ENCODE results near the gene UBL5. TPM values are rescaled to one million over a fixed set of nuclear protein-coding genes. Genes with fewer than 3 reads are reported as not detected.

The UBL5 gene
- total RNA-seq, 1 donor from 2014 or later, result 269 TPM

DNA sequence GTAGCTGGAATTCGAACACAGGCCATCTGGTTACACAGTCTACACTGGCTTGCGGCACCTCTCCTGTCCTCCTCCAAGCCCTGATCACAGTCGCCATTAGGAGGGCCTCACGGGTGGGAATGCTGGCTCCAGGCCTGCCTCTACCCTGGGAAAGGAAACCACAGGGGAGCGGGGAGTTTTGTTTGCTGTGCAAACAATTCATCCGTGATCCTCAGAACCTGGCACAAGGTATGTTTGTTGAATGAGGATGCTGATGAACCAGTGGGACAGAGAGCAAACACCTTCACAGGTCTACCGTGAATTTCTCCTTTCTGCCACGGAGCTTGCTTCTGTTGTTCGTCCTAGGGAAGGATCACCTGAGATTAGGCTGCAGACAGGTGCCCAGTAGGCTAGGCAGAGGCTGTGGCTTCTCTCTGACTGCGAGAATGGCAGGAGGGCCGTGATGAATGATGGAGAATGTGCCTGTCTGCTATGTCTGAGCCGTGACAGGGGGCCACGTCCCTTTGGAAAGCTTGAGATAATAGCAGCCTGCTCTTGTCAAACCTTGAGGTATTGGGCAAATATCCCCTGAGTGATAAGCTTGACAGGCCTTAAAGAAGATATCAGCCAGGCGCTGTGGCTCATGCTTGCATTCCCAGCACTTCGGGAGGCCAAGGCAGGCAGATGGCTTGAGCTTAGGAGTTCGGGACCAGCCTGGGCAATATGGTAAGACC is 44.1 kb downstream of the UBL5 start:
- no peak overlapping the region for H3K4me3 ChIP-seq
- no peaks in the 10 kb centered on the region for H3K9me3 ChIP-seq
- no peaks in the 10 kb centered on the region for H3K4me1 ChIP-seq
- H3K27ac ChIP-seq, result no peak overlapping the region
- TF ChIP-seq, protein P1, sequence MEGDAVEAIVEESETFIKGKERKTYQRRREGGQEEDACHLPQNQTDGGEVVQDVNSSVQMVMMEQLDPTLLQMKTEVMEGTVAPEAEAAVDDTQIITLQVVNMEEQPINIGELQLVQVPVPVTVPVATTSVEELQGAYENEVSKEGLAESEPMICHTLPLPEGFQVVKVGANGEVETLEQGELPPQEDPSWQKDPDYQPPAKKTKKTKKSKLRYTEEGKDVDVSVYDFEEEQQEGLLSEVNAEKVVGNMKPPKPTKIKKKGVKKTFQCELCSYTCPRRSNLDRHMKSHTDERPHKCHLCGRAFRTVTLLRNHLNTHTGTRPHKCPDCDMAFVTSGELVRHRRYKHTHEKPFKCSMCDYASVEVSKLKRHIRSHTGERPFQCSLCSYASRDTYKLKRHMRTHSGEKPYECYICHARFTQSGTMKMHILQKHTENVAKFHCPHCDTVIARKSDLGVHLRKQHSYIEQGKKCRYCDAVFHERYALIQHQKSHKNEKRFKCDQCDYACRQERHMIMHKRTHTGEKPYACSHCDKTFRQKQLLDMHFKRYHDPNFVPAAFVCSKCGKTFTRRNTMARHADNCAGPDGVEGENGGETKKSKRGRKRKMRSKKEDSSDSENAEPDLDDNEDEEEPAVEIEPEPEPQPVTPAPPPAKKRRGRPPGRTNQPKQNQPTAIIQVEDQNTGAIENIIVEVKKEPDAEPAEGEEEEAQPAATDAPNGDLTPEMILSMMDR (IDR thresholded peaks at IDR 0.05), result no peak
- TF ChIP-seq POLR2A (IDR thresholded peaks at IDR 0.05), result no peak
- no peak for TF ChIP-seq POLR2AphosphoS5 (IDR thresholded peaks at IDR 0.05; ENCODE audit: insufficient read depth in 1 of 2, low read depth in 1 of 2)
- no peak for DNase-seq (ENCODE audit: extremely low spot score in 2 of 2)
- H3K36me3 ChIP-seq, result no peaks in the 10 kb centered on the region
- intact Hi-C loops (cut with DNase I), result no loop called here
- no peaks in the 10 kb centered on the region for H3K27me3 ChIP-seq

DNA sequence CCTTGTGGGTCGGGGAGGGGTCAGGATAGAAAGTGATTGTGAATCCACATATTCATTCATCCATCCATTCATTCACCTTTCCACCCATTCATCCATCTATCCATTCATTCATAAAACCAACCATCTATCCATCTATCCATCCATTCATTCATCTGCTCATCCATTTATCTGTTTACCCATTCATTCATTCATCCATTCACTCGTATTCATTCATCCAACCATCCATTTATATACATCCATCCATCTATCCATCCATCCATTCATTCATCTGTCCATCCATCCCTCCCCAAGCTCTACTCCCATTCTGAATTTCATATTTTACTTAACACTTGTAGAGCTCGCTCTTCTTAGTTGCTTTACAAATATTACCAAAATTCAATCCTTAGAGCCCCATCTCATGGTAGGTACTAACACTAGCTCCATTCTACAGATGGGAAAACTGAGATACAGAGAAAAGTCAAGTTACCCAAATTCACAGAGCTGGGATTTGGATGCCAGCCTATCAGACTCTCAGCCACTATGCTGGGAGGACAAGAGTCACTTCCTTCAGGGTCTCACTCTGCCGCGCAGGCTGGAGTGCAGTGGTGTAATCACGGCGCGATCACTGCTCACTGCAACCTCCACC is 45.0 kb downstream of the UBL5 start:
- H3K9me3 ChIP-seq, result no peaks in the 10 kb centered on the region
- intact Hi-C loops (cut with DNase I), result no loop called here
- no peak for DNase-seq (ENCODE audit: extremely low spot score in 2 of 2)
- H3K27ac ChIP-seq, result no peak overlapping the region
- H3K27me3 ChIP-seq, result no peaks in the 10 kb centered on the region
- no peaks in the 10 kb centered on the region for H3K4me1 ChIP-seq
- H3K36me3 ChIP-seq, result no peaks in the 10 kb centered on the region
- TF ChIP-seq, protein P1 (IDR thresholded peaks at IDR 0.05), result no peak
- TF ChIP-seq POLR2AphosphoS5 (IDR thresholded peaks at IDR 0.05; ENCODE audit: insufficient read depth in 1 of 2, low read depth in 1 of 2) (no peak), POLR2A (IDR thresholded peaks at IDR 0.05) (no peak)
- H3K4me3 ChIP-seq, result no peak overlapping the region

DNA sequence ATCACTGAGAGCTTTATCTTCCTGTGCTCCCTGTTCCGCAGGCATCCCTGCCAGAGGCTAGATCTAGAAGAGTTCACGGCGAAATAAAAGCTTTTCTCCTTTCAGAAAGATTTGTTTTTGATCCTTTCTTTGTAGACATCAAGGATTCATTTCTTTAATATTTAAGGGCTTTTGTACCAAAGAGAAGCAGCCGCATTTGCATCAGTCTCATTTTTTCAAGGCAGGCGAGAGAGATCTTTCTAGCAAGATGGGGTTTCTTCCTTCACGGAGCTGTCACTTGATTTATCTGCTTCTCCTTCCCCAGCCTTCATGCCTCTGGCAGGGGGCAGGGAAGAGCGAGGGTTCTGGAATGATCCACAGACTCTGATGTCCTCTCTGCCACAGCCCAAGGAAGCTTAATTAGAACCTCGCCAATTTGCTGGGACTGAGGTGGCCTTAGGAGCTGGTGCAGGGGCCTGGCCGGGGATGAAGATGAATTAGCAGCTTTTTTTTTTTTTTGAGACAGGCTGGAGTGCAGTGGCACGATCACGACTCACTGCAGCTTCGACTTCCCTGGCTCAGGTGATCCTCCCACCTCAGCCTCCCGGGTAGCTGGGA is 47.4 kb downstream of the UBL5 start:
- no peak overlapping the region for H3K4me3 ChIP-seq
- no peaks in the 10 kb centered on the region for H3K27me3 ChIP-seq
- intact Hi-C loops (cut with DNase I), result no loop called here
- no peak for TF ChIP-seq POLR2AphosphoS5 (IDR thresholded peaks at IDR 0.05; ENCODE audit: insufficient read depth in 1 of 2, low read depth in 1 of 2)
- TF ChIP-seq POLR2A (IDR thresholded peaks at IDR 0.05), result no peak
- TF ChIP-seq, protein P1 (IDR thresholded peaks at IDR 0.05), result no peak
- H3K9me3 ChIP-seq, result no peaks in the 10 kb centered on the region
- H3K4me1 ChIP-seq, result no peaks in the 10 kb centered on the region
- no peaks in the 10 kb centered on the region for H3K36me3 ChIP-seq
- no peak overlapping the region for H3K27ac ChIP-seq
- no peak for DNase-seq (ENCODE audit: extremely low spot score in 2 of 2)

DNA sequence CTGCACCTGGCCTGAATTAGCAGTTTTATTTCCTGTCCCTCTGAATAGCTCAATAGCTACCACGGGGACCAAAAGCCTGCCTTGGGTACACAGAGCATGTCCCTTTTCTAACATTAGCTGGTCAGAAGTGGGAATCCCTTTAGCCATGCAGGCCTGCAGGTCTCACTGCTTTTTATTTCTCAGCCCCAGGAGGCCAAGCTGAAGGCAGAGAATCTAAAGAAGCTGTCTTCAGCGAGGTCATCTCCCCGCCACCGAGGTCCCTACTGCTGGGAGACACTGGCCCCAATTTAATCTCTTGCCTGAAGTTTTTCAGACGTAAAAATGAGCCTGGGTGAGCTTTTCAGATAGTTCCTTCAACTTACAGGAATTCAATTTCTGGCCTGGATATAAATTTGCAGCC is 48.1 kb downstream of the UBL5 start:
- H3K36me3 ChIP-seq, result no peaks in the 10 kb centered on the region
- no peak for TF ChIP-seq POLR2AphosphoS5 (IDR thresholded peaks at IDR 0.05; ENCODE audit: insufficient read depth in 1 of 2, low read depth in 1 of 2)
- TF ChIP-seq, protein P1 (IDR thresholded peaks at IDR 0.05), result no peak
- TF ChIP-seq POLR2A (IDR thresholded peaks at IDR 0.05), result no peak
- H3K4me1 ChIP-seq, result no peaks in the 10 kb centered on the region
- no peak for DNase-seq (ENCODE audit: extremely low spot score in 2 of 2)
- intact Hi-C loops (cut with DNase I), result no loop called here
- H3K4me3 ChIP-seq, result no peak overlapping the region
- no peak overlapping the region for H3K27ac ChIP-seq
- no peaks in the 10 kb centered on the region for H3K9me3 ChIP-seq
- H3K27me3 ChIP-seq, result no peaks in the 10 kb centered on the region
